ENCODE measurements around the gene TMEM53.

The TMEM53 gene

GRCh38 chr1:44696789-44697345 lies 22.6 kb upstream of the TMEM53 start:
- no peak for DNase-seq

DNA sequence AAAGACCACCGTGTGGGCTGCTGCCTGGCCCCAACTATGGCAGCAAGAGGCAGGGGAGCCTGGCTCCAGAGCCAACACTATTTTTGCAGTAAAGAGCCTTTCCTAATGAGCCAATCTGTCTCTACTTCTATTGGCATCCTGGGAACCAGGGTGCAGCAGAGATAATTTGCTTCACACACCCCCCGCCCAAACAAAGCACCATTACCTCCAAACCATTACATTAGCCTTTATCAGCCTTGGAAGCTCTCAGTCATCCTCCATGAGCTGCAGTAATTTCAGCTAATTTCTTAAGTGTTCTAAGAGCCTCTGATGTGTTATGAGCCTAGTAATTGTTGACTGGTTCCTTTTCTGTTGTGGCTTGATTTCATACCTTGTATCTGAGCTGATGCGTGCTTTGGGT lies 21.8 kb upstream of the TMEM53 start:
- no peak for DNase-seq

GRCh38 chr1:44695671-44696070 lies 21.4 kb upstream of the TMEM53 start:
- DNase-seq, result no peak

DNA sequence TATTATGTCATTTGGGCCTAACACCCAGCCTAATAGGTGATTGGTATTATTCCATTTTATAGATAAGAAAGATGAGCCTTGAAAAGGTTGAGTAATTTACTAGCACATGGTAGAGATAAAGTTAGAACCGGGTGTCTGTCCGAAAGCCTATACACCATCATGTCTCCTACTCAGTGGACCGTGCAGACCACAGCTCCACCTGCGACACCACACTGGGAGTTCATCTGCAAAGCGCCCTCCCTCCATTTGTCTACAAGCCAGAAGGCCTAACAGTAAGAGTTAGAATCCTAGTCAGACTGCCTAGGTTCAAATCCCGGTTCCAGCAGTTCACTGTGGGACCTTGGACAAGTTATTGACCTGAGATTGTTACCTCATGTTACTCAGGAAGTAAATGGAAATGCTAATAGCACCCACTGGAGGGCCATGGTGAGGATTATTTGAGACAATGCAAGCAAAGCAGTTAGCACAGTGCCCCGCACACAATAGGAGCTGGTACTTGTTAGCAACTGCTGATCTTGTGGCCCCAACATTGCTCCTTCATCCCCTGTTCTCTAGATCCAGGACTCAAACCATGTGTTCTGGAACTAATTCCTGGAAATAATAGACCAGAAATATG lies 20.7 kb upstream of the TMEM53 start:
- no peak for DNase-seq

GRCh38 chr1:44693900-44694299 lies 19.6 kb upstream of the TMEM53 start:
- DNase-seq, result no peak

- DNase-seq, result no peak
Observed at GRCh38 chr1:44693159-44693558, 18.9 kb upstream of the TMEM53 start.

DNA sequence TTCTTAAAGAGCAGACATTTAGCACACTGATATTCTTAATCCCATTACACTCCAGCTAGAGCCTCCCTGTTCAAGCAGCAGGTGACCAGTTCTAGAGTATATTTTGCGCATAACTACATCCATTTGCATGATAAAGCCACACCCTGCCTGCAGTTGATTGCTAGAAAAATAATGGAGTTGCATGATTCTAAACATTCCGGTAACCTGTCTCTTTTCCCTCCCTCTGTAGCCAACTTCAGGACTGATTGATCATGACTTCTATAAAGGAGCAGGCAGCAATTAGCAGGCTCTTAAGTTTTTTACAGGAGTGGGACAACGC lies 15.1 kb upstream of the TMEM53 start:
- DNase-seq, result no peak

DNA sequence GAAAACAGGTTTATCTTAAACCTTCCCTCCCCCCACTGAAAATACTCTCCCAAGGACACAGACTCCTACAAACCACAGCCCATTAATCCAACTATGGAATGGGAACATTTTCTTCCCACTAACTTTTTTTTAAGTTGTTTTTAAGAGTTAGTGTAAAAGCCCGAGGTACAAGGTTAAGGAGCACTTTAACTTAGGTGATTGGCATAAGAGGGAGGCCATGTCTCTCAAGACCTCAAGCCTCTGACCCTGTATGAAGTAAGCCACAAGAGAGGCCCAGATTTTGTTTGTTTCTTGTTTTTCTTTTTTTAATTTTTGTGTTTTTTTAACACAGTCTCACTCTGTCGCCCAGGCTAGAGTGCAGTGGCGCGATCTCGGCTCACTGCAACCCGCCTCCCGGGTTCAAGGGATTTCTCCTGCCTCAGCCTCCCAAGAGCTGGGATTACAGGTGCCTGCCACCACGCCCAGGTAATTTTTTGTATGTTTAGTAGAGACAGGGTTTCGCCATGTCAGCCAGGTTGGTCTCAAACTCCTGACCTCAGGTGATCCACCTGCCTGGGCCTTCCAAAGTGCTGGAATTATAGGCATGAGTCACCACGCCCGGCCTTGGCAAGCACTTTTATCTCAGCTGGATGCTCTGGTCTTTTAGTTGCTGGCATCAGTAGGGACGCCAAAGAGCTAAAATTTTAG lies 14.6 kb upstream of the TMEM53 start:
- no peak for DNase-seq

DNA sequence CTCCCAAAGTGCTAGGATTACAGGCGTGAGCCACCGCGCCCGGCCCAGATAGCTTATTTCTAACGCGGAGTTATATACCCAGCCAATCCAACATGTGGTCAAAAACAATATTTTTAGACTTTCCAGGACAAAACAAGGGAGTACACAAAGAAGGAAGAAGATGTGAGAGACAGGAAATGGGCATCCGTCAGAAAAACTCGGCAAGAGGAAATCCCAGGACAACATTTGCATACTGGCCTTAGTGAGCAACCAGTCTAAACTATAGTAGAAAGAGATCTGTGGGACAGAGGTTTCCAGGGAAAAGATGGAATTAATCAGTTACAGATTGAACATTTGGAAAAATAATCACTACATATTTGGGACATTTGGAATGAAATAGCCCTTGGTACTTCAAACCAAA lies 11.6 kb upstream of the TMEM53 start:
- DNase-seq, result no peak

DNA sequence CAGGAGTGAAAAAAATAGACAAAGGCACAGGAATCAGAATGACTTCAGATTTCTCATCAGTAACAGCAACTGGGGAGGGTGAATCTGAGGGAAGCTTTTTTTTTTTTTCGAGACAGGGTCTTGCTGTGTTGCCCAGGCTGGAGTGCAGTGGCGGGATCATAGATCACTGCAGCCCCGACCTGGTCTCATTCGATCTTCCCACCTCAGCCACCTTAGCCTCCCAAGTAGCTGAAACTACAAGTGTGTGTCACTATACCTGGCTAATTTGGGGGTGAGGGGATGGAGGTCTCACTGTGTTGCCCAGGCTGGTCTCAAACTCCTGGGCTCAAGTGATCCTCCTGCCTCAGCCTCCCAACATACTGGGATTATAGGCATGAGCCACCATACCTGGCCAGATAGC lies 10.9 kb upstream of the TMEM53 start:
- no peak for DNase-seq

GRCh38 chr1:44684525-44684924 lies 10.2 kb upstream of the TMEM53 start:
- no peak for DNase-seq

GRCh38 chr1:44682883-44683265 lies 8.6 kb upstream of the TMEM53 start:
- no peak for DNase-seq

GRCh38 chr1:44681905-44682882 lies 7.9 kb upstream of the TMEM53 start:
- DNase-seq, result no peak

DNA sequence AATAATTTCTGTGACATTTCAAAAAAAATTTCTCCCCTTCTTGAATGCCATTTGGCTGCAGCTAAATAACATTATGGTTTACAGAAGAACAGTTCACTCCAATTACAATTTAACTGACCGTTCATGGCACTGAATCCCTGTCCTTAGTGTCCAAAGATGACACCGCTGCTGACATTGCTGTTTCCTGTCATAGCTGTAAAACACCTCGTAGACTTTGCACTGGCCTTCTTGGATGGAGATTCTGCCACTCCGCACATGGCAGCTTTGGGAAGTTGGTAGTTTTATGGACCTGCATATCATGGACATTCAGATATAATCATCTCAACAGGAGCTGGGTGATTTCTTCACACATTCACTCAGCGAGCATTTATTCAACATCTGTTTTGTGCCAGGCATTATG lies 5.2 kb upstream of the TMEM53 start:
- no peak for DNase-seq

DNA sequence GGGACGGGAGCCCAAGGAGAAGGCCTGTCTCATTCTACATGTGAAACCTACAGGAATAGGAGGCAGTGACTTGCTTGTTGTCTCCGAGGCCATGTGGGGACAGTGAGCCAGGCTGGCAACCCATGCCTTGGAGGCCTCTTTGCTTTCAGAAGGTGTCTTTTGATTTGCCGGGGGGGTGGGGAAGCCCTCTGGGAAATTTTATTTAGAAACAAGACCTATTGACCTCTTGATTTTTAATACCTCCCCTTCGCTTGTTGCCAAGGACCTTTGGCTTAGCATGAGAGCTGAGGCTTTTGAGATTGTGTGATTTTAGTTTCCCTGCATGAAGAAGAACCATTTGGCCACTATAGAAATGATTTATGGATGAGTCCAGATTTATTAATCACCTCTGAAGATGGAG lies 4.3 kb upstream of the TMEM53 start:
- no peak for DNase-seq

GRCh38 chr1:44678120-44678519 lies 3.8 kb upstream of the TMEM53 start:
- no peak for DNase-seq

- no peak for DNase-seq
Observed at GRCh38 chr1:44677201-44677766, 3.0 kb upstream of the TMEM53 start.

GRCh38 chr1:44676484-44677200 lies 2.4 kb upstream of the TMEM53 start:
- DNase-seq, result no peak

DNA sequence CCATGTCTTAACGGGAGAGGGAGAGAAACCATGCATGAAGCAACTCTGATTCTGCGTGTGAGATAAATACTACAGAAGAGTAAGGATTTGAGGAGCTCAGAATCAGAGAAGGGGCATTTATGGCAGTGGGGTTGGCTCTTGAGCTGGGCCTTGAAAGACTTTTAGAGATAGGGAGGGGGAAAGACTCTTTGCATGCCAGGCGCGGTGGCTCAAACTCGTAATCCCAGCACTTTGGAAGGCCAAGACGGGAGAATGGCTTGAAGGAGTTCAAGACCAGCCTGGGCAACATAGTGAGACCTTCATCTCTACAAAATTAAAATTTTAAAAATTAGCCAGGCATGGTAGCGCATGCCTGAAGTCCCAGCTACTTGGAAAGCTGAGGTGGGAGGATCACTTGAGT lies 905 bp upstream of the TMEM53 start:
- DNase-seq, result no peak

DNA sequence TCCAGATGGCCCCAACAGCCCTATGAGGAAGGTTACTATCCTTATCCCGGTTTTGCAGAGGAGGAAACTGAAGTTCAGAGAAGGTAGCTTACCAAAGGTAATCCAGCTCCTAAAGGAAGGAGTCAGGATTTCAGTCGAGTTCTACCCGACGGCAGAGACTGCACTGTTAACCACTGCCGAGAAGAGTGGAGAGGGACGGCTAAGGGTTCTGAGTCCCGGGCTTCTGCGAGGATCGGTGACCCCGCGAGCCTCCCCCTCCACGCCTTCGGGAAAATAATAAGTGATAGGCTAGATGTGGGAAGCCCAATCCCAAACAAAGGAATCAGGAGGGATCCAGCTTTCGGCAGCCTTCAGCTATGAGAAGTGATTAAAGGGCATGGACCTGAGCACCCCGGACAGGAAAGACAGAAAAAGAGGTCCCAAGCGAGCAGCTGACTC lies 587 bp downstream of the TMEM53 start:
- DNase-seq, result no peak

GRCh38 chr1:44672961-44673674 lies 1.2 kb downstream of the TMEM53 start:
- DNase-seq, result no peak

Data from effector CD4-positive, alpha-beta T cell (primary cell).